ENCODE data around the gene RBL2. TPM values are rescaled to one million over a fixed set of nuclear protein-coding genes. Genes with fewer than 3 reads are reported as not detected.

Gene RBL2
- total and polyA plus RNA-seq, 2 donors (not counting 3 experiments of a cell fraction or from before 2014, with no cell fraction given): 22.5 to 30.7 TPM

DNA sequence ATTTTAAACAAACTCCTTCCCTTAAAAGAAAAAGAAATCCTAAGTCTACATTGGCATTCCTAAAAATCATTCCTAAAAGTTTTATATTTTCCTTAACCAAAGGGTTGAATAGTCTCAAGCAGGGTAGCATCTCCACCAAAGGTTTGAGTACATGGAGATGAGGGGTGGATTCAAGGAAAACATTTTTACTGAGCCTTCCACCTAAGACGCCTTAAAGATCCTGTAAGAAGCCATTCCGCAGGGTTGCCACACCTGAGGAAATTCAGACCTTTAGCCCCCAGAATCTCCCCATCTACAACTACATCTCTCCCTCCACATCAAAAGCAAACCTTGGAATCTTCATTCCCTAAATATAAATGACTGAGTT lies 76.4 kb downstream of the RBL2 start:
- Histone ChIP-seq H3K27me3 (ENCODE audit: control insufficient read depth in 2 of 2, insufficient read depth in 2 of 2, low read length in 2 of 2) (no peaks in the 10 kb centered on the region), H3K79me2 (ENCODE audit: control insufficient read depth, insufficient read depth, low read length) (no peaks in the 10 kb centered on the region), H3K9me1 (replicated peaks; ENCODE audit: control insufficient read depth, extremely low read depth, insufficient read depth, low read length) (no peaks in the 10 kb centered on the region), H3K9me3 (replicated peaks; ENCODE audit: control insufficient read depth, insufficient read depth, low read length) (no peaks in the 10 kb centered on the region), H3K36me3 (ENCODE audit: control insufficient read depth in 2 of 2, extremely low read depth in 1 of 2, insufficient read depth in 2 of 2, low read length in 2 of 2) (no peaks in the 10 kb centered on the region), H2AFZ (ENCODE audit: low read depth, low read length) (peak overlapping the region; percentile 28), H3K4me2 (ENCODE audit: insufficient read depth, low read length) (no peak overlapping the region), H3K27ac (ENCODE audit: insufficient read depth, low read depth, low read length) (peak overlapping the region; percentile 87), H4K20me1 (replicated peaks; ENCODE audit: control insufficient read depth, extremely low read depth, insufficient read depth, low read length) (no peaks in the 10 kb centered on the region), H3K4me1 (ENCODE audit: control insufficient read depth, extremely low read depth, insufficient read depth, low read length) (peaks cover 18% of the 10 kb centered on the region), H3K4me3 (replicated peaks in 1 of 3; ENCODE audit: insufficient read depth in 1 of 3, low read depth in 1 of 3, low read length in 3 of 3) (no peak overlapping the region), H3K9ac (replicated peaks; ENCODE audit: extremely low read depth, insufficient read depth, low read length) (peak overlapping the region; percentile 78)
- intact Hi-C loops (cut with micrococcal nuclease) (loop anchor here (1.0 to 5.0 kb wide), 5 partner anchors 8 to 183 kb away; no protein-coding TSS in a partner anchor), dilution Hi-C loops (cut with MboI; ENCODE audit: extremely low pct_ligation_motif_present, low sequenced_read_pairs) (no loop called here)
- BruUV-seq (replicated peaks): no TSS peak
- FAIRE-seq (no peak), DNase-seq (ENCODE audit: low read depth, low spot score) (no peak)
- POLR2A ChIA-PET: no interaction called here
- CTCF ChIA-PET: interaction anchor here (0.6 to 2.1 kb wide), 24 partner anchors 8 to 1468 kb away, joined by 3 to 18 read pairs (median 6); no protein-coding TSS in a partner anchor
- TF ChIP-seq, protein P1, sequence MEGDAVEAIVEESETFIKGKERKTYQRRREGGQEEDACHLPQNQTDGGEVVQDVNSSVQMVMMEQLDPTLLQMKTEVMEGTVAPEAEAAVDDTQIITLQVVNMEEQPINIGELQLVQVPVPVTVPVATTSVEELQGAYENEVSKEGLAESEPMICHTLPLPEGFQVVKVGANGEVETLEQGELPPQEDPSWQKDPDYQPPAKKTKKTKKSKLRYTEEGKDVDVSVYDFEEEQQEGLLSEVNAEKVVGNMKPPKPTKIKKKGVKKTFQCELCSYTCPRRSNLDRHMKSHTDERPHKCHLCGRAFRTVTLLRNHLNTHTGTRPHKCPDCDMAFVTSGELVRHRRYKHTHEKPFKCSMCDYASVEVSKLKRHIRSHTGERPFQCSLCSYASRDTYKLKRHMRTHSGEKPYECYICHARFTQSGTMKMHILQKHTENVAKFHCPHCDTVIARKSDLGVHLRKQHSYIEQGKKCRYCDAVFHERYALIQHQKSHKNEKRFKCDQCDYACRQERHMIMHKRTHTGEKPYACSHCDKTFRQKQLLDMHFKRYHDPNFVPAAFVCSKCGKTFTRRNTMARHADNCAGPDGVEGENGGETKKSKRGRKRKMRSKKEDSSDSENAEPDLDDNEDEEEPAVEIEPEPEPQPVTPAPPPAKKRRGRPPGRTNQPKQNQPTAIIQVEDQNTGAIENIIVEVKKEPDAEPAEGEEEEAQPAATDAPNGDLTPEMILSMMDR (IDR thresholded peaks at IDR 0.05; ENCODE audit: extremely low read depth in 1 of 2, insufficient read depth in 1 of 2, low read depth in 1 of 2, low read length in 2 of 2): no peak
- no peak for TF ChIP-seq FOS (IDR thresholded peaks at IDR 0.05; ENCODE audit: borderline replicate concordance, insufficient read depth, low read length)
- no peak for TF ChIP-seq GATA2 (IDR thresholded peaks at IDR 0.05; ENCODE audit: insufficient read depth, insufficient read length, low read depth, low read length)
- no peak for TF ChIP-seq EZH2 (IDR thresholded peaks at IDR 0.05; ENCODE audit: borderline replicate concordance, low read depth, low read length, severe bottlenecking)
- no peak for TF ChIP-seq POLR2AphosphoS5 (IDR thresholded peaks at IDR 0.05; ENCODE audit: insufficient read depth, low read depth, low read length)
- no peak for TF ChIP-seq JUN (IDR thresholded peaks at IDR 0.05; ENCODE audit: borderline replicate concordance, insufficient read depth, insufficient read length, low read depth)
- TF ChIP-seq POLR2A (IDR thresholded peaks at IDR 0.05; ENCODE audit: low read depth, low read length): no peak

Data from endothelial cell of umbilical vein (primary cell).